GM19238 (cell line): ENCODE results near the gene KLK10.

Experiments
- DNase-seq: peaks from one replicate; pipeline ENCODE4 v3.0.0; 2011; ENCODE audit warnings: low spot score; ENCODE audit not compliant: insufficient read length

Gene KLK10, protein sequence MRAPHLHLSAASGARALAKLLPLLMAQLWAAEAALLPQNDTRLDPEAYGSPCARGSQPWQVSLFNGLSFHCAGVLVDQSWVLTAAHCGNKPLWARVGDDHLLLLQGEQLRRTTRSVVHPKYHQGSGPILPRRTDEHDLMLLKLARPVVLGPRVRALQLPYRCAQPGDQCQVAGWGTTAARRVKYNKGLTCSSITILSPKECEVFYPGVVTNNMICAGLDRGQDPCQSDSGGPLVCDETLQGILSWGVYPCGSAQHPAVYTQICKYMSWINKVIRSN

DNA sequence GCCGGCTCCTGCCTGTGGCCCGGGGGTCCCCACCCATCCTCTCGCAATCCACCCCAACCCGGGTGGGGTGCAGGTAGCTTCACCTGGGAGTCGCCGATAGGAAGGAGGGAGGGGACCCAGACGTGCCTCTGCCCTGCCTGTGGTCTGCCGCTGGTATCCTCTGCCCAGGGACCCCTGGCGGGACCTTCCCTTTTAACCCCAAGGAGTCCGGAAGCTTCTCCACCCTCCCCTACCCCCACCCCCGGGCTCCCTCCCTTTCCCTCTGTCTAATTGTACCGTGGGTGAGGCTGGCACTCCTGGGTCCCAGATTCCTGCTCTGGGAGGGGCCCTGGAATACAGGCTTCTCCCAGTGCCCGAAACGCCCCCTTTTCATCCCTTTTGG, at the start of gene KLK10:
TSS of gene KLK10 (minus strand) at position 166 of the 382 bp plus-strand sequence. CDS start 579 bp downstream, outside the sequence.
- no peak for DNase-seq

DNA sequence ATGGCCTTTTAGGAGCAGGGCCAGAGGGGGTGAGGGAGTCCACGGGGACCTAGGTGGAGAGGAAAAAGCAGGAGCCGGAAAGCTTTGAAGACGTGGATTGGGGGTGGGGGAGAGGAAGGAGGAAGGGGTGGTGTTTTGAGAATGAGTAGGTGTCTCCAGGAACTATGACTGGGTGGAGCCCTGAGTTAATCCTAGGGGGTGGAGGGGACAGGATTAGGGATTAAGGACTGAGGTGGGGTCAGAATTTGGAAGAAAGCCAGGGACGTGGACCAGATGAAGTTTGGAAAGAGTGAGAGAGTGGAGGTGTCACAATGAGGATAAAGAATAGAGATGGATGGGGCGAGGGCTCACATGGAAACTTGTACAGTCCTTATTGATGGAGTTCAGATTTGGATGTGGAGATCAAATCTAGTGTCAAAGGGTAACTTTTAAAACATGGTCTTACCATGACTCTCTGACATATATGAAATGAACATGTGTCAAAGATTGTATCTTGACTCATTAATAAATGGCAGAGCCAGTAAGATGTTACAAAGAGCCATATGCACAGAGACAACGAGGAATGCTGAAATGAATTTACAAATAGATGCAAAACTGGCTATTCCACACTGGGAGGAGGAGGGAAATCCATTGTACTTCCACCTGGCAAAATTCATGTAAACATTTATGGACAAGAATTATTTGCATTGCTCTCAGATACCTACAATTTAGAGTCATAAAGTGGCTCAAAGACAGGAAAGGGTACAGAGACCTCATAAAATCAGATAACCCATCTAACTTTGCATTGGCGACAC, 47.1 kb upstream of the KLK10 start:
- no peak for DNase-seq

DNA sequence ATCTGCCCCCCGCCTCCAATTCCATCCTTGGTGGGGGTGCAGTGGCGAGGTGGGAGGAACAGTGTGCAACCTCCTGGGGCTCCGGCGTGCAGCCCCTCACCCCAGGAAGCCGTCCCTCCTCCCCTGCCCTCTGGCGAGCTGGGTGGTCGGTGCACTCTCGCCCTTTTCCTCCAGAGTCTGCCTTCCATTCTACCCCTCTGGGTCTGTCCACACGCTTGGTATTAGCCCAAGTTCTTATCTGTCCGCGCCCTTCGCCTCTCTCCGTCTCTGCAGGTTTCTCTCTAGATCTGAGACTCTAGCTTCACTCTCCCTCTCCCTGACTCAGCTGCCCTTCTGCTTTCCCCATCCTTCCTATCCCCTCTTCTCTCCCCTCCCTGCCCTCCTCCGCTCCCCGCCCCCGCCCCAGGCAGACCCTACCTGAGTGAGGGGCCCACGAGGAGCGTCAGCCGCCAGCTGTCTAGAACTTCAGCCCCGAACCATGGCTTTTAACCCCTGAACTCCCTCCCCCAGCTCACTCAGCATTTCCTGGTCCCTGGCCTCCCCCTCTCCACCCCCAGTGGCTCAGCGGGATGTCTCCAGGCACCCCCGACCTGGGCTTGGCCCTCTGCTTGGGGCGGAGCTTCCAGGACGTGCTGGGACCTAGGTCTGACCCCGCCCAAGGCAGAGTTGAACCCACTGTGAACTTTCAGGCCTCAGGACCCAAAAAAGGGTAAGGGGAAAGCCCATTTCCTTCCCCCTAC, 45.9 kb upstream of the KLK10 start:
- DNase-seq = no peak

DNA sequence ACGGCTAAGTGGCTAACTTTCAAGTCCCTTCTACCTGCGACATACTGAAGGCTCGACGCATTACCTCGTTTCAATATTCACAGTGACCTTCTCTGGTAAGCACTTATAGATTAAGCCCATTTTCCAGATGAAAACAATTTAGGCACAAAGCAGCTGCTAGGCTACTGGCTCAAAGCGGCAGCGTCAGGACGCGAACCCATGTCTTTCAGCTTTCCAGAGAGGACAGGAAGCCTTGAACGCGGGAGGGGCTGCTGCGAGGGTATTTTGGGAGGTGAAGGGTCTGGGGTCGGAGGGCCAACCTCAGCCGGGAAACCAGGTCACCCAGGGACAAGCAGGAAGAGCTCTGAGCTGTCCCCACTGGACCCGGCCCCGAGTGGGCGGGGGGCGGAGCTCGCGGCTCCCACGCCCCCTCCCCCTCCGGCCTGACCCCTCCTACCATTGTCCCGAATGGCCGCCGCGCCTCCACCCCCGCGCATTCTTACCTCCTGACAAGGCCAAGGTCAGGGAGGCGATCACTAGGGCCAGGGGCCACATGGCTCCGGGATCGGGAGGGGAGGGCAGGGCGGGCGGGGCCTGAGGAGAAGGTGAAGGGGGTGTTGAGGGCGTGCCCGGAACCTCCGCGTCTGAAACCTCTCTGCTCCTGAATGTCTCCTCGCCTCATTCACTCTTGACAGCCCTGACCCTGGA, 45.2 kb upstream of the KLK10 start, which contains the start of gene KLK13:
TSS of gene KLK13 (minus strand) at position 559 of the 687 bp plus-strand sequence. CDS start at position 534, 25 bp downstream.
- DNase-seq = no peak

DNA sequence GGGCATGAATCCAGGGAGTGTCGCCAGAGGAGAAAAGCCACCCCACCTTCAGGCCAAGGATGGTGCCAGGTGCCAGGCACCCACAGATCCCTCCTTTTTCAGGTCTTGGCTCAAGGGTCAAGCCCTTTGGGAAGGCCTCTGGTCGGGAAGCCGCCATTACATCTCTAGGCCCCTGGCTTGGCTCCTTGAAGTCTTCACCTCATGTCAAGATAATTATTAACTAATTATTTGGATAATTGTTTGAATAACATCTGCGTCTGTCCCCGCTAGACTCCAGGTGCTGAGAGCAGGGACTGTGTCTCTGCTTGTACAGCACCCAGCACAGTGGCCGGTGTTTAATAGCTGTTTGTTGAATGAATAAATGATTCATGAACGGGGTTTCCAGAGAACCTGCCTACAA, 44.2 kb upstream of the KLK10 start:
- no peak for DNase-seq

DNA sequence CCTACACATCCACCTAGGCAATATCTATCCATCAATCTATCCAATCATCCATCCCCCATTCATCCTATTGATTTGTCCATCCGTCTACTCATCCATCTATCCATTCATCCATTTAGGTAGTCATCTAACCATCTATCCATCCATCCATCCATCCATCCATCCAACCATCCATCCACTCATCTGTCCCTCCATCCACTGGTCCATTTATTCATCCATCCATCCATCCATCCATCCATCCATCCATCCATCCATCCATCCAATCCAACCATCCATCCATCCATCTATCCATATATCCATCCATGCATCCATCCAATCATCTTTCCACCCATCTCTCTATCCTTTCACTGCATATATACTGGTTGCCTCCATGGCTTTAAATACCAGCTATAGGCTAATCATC, 41.5 kb upstream of the KLK10 start:
- no peak for DNase-seq

DNA sequence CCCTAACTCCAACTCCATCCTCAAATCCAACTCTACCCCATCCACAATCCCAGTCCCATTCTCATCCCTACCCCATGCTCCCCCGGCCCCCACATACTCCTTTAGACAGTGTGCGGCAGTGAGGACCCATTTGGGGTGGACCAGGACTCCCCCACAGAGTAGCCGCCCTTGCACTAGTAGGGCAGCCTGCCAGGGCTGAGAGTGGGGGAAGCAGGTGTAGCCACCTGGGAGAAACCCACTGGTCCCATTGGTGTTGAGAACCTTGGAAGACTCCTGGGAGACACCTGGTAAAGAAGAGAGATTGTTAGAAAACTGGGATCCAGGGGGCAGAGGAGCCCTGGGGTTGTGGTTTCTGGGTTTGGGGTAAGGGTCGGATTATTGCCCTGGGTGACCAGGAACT, 40.8 kb upstream of the KLK10 start:
- DNase-seq = no peak

DNA sequence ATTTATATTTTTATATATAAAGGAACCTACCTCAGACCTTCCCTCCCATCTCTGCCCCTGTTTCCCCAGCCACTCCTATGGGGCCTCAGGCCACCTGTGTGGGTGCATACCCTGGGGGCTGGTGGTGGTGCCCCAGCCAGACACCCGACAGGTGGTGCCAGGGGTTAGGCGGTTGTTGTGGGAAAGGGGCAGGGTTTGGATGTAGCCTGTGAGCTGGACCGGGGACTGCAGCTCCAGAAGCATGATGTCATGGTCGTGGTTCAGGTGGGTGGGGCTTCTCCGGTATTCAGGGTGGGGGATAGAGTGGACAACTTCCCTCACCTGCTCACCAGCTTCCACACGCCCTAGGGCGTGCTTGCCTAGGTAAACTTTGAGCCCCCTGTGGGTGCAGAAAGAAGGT, 40.2 kb upstream of the KLK10 start:
- no peak for DNase-seq

DNA sequence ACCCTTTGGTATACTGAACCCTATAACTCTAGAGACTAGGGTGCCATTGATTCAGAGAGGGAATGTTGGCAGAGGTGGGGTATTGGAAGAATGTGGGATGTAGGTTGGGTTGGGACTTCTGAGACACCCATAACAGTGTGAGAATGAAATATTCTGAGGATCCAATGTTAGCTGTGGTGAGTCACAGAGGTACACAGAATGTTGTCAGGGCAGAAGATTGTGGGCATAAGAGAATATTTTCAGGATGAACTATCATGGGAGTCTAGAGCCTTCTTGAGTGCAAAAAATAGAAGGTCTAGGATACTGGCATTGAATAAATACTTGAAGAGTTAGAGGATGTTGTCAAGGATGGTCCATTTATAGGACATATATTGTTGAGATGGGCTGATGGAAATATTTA, 36.4 kb upstream of the KLK10 start:
- DNase-seq = no peak

DNA sequence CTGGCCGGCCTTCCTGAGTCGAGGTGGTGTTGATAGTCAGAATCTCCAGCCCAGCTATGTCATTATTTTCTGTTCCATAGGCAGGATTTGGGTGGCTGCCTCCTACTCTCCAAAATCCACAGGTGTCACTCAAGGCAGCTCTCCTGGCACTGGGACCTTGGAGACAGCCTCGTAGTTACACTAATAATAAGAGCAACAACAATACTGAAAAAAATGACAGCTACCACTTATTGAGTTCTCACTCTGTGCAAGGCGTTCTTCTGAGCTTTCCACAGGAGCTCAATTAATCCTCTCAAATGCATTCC, 27.5 kb upstream of the KLK10 start:
- no peak for DNase-seq

DNA sequence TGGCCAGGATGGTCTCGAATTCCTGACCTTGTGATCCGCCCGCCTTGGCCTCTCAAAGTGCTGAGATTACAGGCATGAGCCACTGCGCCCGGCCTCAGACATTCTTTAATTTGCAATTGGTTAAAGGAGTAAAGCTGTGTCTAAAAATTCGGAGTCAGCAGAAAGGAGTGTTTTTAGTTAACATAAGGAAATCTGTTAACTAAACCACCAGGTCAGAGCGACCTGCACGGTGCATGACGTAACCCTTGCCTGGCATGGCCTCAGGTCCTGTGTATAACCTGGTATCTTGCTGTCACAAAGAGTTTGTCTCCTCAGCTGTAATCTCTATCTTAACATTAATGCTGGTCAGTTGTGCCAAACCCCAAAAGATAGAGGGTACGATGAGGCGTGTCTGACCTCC, 24.8 kb upstream of the KLK10 start:
- DNase-seq = no peak

DNA sequence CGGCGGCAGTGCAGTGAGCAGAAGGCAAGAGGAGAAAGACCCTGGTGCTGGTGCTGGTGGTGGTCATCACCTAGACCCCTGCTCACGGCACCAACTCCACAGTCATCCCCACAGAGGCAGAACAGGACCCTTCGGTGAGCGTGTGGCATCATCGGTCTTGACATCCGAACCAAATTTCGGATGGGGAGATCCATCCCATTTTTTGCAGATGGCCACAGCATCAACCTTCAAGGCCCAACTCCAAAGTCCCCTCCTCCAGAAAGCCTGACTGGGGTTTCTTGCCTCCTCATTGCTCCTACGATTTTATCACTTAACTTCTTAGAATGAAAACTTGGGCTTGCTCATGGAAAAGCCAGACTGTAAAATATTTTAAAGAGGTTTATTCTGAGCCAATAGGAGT, 24.0 kb upstream of the KLK10 start:
- DNase-seq = no peak

DNA sequence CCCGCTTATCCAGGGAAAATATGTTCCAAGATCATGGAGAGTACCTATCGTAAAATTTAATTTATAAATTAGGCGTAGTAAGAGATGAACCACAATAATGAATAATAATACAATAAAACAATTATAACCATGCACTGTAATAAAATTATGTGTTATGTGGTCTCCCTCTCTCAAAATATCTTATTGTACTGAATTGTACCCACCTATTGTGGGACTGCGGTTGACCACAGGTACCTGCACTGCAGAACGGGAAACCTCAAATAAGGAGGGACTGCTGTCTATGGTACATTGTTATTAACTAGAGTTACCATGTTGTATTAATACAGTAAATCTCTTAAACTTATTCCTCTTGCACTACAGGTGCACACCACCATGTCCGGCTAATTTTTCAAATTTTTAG, 20.6 kb upstream of the KLK10 start:
- DNase-seq = no peak

DNA sequence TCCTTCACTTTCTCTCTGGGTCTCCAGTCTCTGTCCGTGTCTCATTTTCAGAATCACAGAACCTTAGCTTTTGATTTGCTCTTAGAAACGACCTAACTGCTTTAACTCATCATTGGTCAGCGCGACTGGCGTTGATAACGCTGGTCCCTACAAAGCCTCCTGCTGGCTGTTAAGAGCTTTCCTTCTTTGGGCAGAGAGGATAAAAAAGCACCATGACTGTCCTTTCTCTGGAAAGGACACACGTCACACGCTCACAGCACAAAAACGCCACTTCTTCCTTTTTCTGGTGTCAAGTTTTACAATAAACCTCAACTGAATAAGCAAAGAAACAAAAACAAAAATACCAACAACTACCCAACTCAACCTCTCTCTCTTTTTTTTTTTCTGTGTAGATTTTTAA, 17.0 kb upstream of the KLK10 start:
- no peak for DNase-seq

DNA sequence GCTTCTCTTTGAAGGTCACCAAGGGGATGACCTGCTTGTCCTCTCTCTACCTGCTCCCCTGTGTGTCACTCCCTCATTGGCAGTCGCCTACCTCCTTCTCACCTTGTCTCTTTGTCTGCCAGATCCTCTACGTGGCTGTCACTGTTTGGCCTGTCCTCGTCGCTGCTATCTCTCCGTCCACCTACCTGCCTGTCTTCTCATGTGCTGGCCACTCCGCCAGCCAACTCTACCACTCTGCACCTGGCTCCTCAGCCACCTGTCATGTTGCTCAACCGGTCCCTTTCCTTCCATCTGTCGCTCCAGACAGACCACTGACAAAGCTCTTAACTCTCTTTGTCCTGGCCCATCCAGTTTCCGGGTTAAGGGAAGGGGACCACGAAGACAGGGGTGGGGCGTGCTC, 15.2 kb upstream of the KLK10 start, which contains the start of gene KLK12:
TSS of gene KLK12 (minus strand) at position 299 of the 400 bp plus-strand sequence. CDS start 381 bp downstream, outside the sequence.
- no peak for DNase-seq

DNA sequence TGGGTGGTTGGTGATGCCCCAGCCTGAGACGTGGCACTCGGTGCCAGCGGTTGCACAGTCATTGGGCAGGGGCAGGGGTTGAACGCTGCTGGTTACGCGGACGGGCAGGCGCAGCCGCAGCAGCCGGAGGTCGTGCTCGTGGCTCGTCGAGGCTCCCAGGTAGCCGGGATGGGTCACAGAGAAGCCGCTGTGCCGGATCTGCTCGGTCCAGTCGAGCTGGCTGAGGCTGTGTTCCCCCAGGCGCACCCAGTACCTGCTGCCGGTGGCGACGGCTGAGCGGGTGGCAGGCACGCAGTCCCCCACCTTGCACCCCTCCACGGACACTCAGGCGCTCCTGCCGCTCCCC, 12.3 kb upstream of the KLK10 start:
- no peak for DNase-seq

DNA sequence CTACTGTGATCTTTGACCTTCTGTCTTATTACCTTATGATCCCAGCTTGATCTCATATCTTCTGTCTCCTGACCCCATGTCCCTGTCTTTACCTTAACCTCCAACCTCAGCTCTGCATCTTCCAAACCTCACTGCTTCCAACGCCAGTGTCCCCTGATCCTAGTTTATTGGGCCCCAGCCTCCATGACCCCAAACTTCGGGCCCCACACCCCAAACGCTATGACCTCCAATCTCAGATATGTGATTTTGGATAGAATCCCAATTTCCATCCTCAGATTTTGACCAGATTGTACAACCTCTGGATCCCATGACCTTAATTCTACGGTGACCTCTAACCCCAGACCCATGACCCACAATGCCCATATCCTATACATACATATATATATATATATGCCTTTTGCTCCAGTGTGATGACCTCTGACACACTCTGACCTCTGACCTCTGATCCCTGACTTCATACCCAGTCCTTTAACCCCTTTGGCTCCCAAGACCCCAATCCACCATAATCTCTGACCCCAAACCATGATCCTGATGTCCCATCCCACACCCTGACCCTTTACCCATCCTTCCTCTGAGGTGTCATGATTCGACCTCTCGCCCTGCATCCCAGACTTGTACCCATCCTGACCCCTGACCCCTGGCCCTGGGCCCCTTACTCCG, 11.8 kb upstream of the KLK10 start:
- DNase-seq = no peak

DNA sequence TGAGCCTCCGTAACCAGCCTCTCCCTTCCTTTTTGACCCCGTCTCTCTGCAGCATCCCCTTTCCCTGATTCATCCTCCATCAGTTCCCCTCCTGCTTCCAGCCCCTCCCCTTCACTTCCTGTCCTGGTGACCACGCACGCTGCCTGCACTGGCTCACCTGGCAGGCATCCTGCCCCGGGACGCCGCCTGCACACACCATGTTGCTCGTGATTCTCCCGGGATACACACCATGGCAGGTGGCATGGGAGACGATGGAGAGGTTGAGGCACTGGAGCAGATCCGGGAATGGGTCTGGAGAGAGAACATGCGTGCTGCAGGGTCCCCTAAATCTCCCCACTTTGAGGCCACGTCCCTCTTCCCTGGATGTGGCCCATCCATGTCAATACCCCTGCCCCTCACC, 11.1 kb upstream of the KLK10 start:
- DNase-seq = no peak

DNA sequence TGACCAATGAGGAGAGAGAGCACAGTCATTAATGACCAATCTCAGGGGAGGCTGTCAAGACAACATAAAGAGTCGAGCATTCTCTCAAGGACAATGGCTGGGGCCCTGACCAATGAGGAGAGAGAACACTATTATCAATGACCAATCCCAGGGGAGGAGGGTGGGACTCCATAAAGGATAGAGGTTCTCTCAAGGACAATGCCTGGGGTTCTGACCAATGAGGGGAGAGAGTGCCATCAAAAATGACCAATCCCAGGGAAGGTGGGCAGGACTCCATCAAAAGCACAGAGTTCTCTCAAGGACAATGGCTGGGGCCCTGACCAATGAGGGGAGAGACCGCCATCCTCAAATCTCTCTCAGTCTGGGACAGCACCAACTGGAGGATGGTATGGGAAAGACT, 10.2 kb upstream of the KLK10 start:
- no peak for DNase-seq

DNA sequence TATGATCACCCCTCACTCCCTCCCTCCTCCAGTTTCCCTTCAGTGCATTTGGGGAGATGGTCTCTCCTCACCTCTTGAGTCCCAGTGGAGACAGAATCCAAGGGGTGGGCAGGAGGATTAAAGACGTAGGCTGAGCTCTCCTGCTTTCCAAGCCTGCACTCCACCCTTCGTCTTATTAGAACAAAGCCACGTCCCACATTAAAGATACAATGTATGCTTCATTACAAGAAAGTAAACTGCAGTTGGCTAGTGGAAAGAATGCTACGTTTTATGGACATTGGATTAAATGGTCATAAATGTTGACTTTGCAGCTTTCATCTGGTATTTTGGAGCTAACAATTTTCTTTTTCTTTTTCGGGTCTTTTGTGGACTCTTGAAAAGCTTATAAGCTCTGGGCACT, 8.4 kb upstream of the KLK10 start:
- DNase-seq = no peak

DNA sequence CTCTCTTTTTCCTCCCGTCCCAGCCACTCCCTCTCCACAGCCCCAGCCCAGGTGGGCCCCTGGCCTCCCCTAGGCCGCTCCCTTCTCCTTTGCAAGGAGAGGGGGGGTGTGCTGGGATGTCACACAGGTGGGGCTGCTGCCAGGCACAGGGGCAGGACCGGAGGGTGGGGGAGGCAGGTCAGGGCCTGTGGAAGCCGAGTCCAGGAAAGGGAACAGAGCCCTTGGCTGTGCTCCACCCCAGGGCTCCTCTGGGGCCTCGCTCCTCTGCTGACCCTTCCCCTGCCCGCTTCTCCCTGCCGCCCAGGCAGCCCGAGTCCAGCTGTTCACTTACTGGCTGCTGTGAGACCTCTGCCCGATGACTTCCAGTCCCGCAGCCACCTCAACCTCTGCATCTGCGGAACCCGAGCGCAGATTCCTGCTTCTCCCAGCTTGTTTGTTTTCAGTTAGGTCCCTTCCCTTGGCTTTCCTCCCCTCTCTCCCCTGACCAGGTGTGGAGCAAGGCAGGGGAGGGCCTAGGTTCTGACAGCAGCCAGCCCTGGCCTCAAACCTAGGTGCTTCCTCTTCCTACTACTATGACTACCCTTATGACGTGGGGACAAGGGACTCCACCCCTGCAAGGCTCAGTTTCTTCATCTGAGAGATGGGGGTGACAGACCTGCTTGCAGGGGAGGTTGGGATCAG, 7.8 kb upstream of the KLK10 start:
- DNase-seq = no peak
